Muscle layer of duodenum (tissue), 2 donors: ENCODE data around the gene TNFRSF21.
A peak's percentile ranks its signal among the peaks of the same experiment; 100 is the strongest.
"Not testable (repeated sequence)": the region's sequence is repeated elsewhere in the genome, so short reads cannot be mapped to it uniquely, and the experiment has no call there.

ENCODE experiments used
- H3K27ac ChIP-seq: one replicate; pipeline ENCODE4 v1.7.0; 2013; ENCODE audit warnings: mild to moderate bottlenecking, low read length
- H3K27me3 ChIP-seq: one replicate; pipeline ENCODE4 v1.7.0; 2013; ENCODE audit warnings: low read depth, mild to moderate bottlenecking, control low read depth, low read length
- H3K36me3 ChIP-seq, 2 donors: one replicate each; pipeline ENCODE4 v1.7.0; 2013; ENCODE audit warnings: low read length in 2 of 2, control low read depth in 1 of 2, mild to moderate bottlenecking in 1 of 2; ENCODE audit not compliant: insufficient read depth in 2 of 2, control insufficient read depth in 1 of 2
- H3K4me1 ChIP-seq, 2 donors: one replicate each; pipeline ENCODE4 v1.7.0; 2013; ENCODE audit warnings: low read length in 2 of 2, mild to moderate bottlenecking in 2 of 2, control low read depth in 1 of 2, moderate library complexity in 1 of 2; ENCODE audit not compliant: insufficient read depth in 2 of 2, control insufficient read depth in 1 of 2
- H3K4me3 ChIP-seq, 2 donors: one replicate each; pipeline ENCODE4 v1.7.0; 2013; ENCODE audit warnings: low read length in 2 of 2, low read depth in 1 of 2, mild to moderate bottlenecking in 1 of 2
- H3K9me3 ChIP-seq, 2 donors: one replicate each; pipeline ENCODE4 v1.7.0; 2013; ENCODE audit warnings: low read length in 2 of 2, control low read depth in 1 of 2, mild to moderate bottlenecking in 1 of 2; ENCODE audit not compliant: control insufficient read depth in 1 of 2
- donor health status: healthy.

The TNFRSF21 gene

DNA sequence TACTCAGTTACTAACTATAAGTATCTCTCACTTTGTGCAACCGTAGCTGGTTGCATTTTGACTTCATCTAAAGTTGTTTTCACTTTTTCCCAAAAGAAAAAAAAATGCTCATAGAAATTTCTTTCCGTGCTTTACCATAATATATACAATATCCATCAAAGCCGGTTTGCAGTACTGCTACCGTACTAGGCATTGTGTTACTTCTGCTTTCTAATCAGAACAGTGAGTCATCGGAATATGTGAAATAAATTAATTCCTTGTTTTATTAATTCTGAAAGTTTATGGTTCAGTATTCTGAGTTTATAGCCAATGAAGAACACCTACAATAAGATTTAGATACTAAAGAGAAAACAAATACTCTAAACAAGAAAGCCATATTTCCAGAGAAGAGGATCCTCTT lies 72.5 kb downstream of the TNFRSF21 start:
- Histone ChIP-seq H3K4me3 (no peak overlapping the region), H3K27ac (peak overlapping the region; percentile 44), H3K36me3 (peaks cover 0 to 14% of the 10 kb centered on the region in 2 donors), H3K4me1 (peaks cover 13 to 23% of the 10 kb centered on the region in 2 donors), H3K27me3 (no peaks in the 10 kb centered on the region), H3K9me3 (no peaks in the 10 kb centered on the region)

GRCh38 chr6:47235964-47236760 lies 73.5 kb downstream of the TNFRSF21 start:
- peak overlapping the region; percentile 44 for H3K27ac ChIP-seq
- peaks cover 9 to 16% of the 10 kb centered on the region in 2 donors for H3K4me1 ChIP-seq
- no peaks in the 10 kb centered on the region for H3K9me3 ChIP-seq
- H3K27me3 ChIP-seq = no peaks in the 10 kb centered on the region
- no peak overlapping the region for H3K4me3 ChIP-seq
- peaks cover 0 to 14% of the 10 kb centered on the region in 2 donors for H3K36me3 ChIP-seq

DNA sequence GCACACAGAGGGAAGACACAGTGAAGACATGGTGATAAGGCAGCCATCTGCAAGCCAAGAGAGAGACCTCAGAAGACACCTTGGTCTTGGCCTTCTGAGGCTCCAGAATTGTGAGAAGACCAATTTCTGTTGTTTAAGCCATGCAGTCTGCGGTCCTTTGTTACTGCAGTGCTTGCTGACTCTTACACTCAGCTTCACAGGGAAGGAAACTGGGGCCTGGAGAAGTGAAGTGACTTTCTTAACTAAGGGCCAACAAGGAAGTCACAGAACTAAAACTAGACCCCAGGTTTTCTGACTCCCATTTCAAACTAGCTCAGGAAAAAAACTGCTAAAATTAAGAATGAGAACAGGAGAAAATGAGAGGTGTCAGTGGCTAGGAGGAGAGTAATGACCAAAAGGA lies 74.3 kb downstream of the TNFRSF21 start:
- Histone ChIP-seq H3K9me3 (no peaks in the 10 kb centered on the region), H3K27ac (peak overlapping the region; percentile 7), H3K4me1 (peaks cover 9 to 16% of the 10 kb centered on the region in 2 donors), H3K4me3 (no peak overlapping the region), H3K27me3 (no peaks in the 10 kb centered on the region), H3K36me3 (peaks cover under 1 to 17% of the 10 kb centered on the region in 2 donors)

- Histone ChIP-seq H3K27me3 (no peaks in the 10 kb centered on the region), H3K4me1 (peaks cover 9 to 16% of the 10 kb centered on the region in 2 donors), H3K36me3 (peaks cover 7 to 17% of the 10 kb centered on the region in 2 donors), H3K27ac (no peak overlapping the region), H3K9me3 (no peaks in the 10 kb centered on the region), H3K4me3 (no peak overlapping the region)
These were observed 75.3 kb downstream of the TNFRSF21 start for GRCh38 chr6:47234266-47234933.

GRCh38 chr6:47231151-47231550 lies 78.6 kb downstream of the TNFRSF21 start:
- no peak overlapping the region for H3K4me3 ChIP-seq
- H3K36me3 ChIP-seq = peaks cover 7 to 17% of the 10 kb centered on the region in 2 donors
- H3K4me1 ChIP-seq = peaks cover under 1 to 6% of the 10 kb centered on the region in 2 donors
- H3K9me3 ChIP-seq = no peaks in the 10 kb centered on the region
- H3K27me3 ChIP-seq = no peaks in the 10 kb centered on the region
- H3K27ac ChIP-seq = no peak overlapping the region

- Histone ChIP-seq H3K27ac (peak overlapping the region; percentile 16), H3K27me3 (no peaks in the 10 kb centered on the region), H3K4me1 (peaks cover 0 to 2% of the 10 kb centered on the region in 2 donors), H3K9me3 (no peaks in the 10 kb centered on the region), H3K36me3 (peaks cover 7 to 17% of the 10 kb centered on the region in 2 donors), H3K4me3 (no peak overlapping the region)
These were observed 79.1 kb downstream of the TNFRSF21 start for GRCh38 chr6:47230579-47230978.

- H3K27ac ChIP-seq = no peak overlapping the region
- no peak overlapping the region for H3K4me3 ChIP-seq
- no peaks in the 10 kb centered on the region for H3K4me1 ChIP-seq
- H3K36me3 ChIP-seq = peaks cover 7 to 14% of the 10 kb centered on the region in 2 donors
- H3K9me3 ChIP-seq = no peaks in the 10 kb centered on the region
- no peaks in the 10 kb centered on the region for H3K27me3 ChIP-seq
These were observed 80.5 kb downstream of the TNFRSF21 start for GRCh38 chr6:47229255-47229654.

GRCh38 chr6:47228093-47228492 lies 81.6 kb downstream of the TNFRSF21 start:
- H3K4me3 ChIP-seq, H3K9me3 ChIP-seq, H3K27ac ChIP-seq, H3K4me1 ChIP-seq, H3K27me3 ChIP-seq: not testable (repeated sequence)
- H3K36me3 ChIP-seq = peaks cover 7 to 12% of the 10 kb centered on the region in 2 donors

DNA sequence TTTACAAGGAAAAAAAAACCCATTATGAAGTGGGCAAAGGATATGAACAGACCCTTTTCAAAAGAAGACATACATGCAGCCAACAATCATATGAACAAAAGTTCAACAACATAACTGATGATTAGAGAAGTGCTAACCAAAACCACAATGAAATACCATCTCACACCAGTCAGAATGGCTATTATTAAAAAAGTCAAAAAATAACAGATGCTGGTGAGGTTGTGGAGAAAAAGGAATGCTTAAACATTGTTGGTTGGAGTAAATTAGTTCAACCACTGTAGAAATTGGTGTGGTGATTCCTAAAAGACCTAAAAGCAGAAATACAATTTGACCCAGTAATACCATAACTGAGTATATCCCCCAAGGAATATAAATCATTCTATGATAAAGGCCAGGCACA lies 86.5 kb downstream of the TNFRSF21 start:
- H3K9me3 ChIP-seq, H3K36me3 ChIP-seq, H3K4me3 ChIP-seq, H3K27me3 ChIP-seq, H3K27ac ChIP-seq, H3K4me1 ChIP-seq: not testable (repeated sequence)

DNA sequence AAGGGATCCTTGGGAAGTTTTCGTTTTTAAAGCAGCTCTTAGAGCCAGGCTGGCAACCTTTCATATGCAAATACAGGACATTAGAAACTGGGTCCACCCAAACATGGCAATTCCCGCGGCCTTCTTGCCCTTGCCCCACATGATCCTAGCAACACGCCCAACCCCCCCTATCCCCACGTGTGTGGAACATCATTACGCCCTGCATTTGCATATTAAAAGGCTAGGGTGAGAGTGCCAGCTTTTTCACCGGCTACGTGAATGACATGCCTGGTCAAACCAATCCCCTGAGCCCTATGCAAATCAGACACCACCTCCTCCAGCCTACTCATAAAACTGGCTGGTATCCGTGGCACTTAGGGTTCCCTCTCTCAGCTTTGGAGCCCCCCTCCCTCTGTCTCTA lies 88.1 kb downstream of the TNFRSF21 start:
- H3K27ac ChIP-seq = no peak overlapping the region
- no peaks in the 10 kb centered on the region for H3K27me3 ChIP-seq
- H3K9me3 ChIP-seq = no peaks in the 10 kb centered on the region
- H3K4me1 ChIP-seq = no peaks in the 10 kb centered on the region
- H3K4me3 ChIP-seq = no peak overlapping the region
- H3K36me3 ChIP-seq = no peaks in the 10 kb centered on the region

GRCh38 chr6:47209632-47210031 lies 100.1 kb downstream of the TNFRSF21 start:
- Histone ChIP-seq H3K27ac (no peak overlapping the region), H3K36me3 (no peaks in the 10 kb centered on the region), H3K4me3 (no peak overlapping the region), H3K4me1 (no peaks in the 10 kb centered on the region), H3K27me3 (no peaks in the 10 kb centered on the region), H3K9me3 (no peaks in the 10 kb centered on the region)
